Ishikawa (cell line): ENCODE measurements around the gene SAXO1.

Experiments used
- FOXM1 ChIP-seq: IDR thresholded peaks from 2 replicates; pipeline ENCODE4 v1.6.1; 2012; ENCODE audit warnings: low read depth, borderline replicate concordance
- MAX ChIP-seq: IDR thresholded peaks from 2 replicates; pipeline ENCODE4 v1.6.1; 2012
- NFIC ChIP-seq: IDR thresholded peaks from 2 replicates; pipeline ENCODE4 v1.6.1; 2012
- RAD21 ChIP-seq: IDR thresholded peaks from 2 replicates; pipeline ENCODE4 v1.6.1; 2012; ENCODE audit warnings: low read depth
- TAF1 ChIP-seq: IDR thresholded peaks from 2 replicates; pipeline ENCODE4 v1.6.1; 2012; ENCODE audit warnings: low read depth, mild to moderate bottlenecking
- TEAD4 ChIP-seq: IDR thresholded peaks from 2 replicates; pipeline ENCODE4 v1.6.1; 2012
- YY1 ChIP-seq: IDR thresholded peaks from 2 replicates; pipeline ENCODE4 v1.6.1; 2012; ENCODE audit warnings: low read depth

- no peak for TF ChIP-seq FOXM1
- TF ChIP-seq TEAD4, result no peak
- no peak for TF ChIP-seq YY1
- no peak for TF ChIP-seq NFIC
- TF ChIP-seq RAD21, result no peak
- no peak for TF ChIP-seq TAF1
- no peak for TF ChIP-seq MAX
These were observed 6.6 kb downstream of the SAXO1 start for GRCh38 chr9:19026375-19026774.
